ENCODE data around the gene CNTN4.

CNTN4 gene

GRCh38 chr3:3027976-3028567 is 929.4 kb downstream of the CNTN4 start:
- TF ChIP-seq TARDBP (IDR thresholded peaks at IDR 0.05) (no peak), NFRKB (IDR thresholded peaks at IDR 0.05) (no peak), FOXA1 (IDR thresholded peaks at IDR 0.05) (no peak), FOXK2 (IDR thresholded peaks at IDR 0.05) (no peak), CTBP1 (IDR thresholded peaks at IDR 0.05; ENCODE audit: borderline replicate concordance) (no peak), BHLHE40 (IDR thresholded peaks at IDR 0.05; ENCODE audit: borderline replicate concordance) (no peak), SUZ12 (IDR thresholded peaks at IDR 0.05) (no peak), ARNT (IDR thresholded peaks at IDR 0.05) (no peak), SP1 (IDR thresholded peaks at IDR 0.05) (no peak), ZNF384 (IDR thresholded peaks at IDR 0.05) (no peak), L3MBTL2 (conservative IDR thresholded peaks at IDR 0.05) (no peak), HDGF (IDR thresholded peaks at IDR 0.05; ENCODE audit: borderline replicate concordance) (no peak)
- ChIA-PET POLR2A (no interaction called here), CTCF (no interaction called here)
- DNase-seq (ENCODE audit: extremely low spot score) = no peak

GRCh38 chr3:3031326-3031725 is 932.7 kb downstream of the CNTN4 start:
- ChIA-PET CTCF (interaction anchor here (0.6 kb wide), 1 partner anchor 58 kb away, joined by 3 read pairs; no protein-coding TSS in a partner anchor), POLR2A (interaction anchor here (0.5 kb wide), 1 partner anchor 18 kb away, joined by 3 read pairs; no protein-coding TSS in a partner anchor)
- TF ChIP-seq SUZ12 (IDR thresholded peaks at IDR 0.05) = no peak
- no peak for DNase-seq (ENCODE audit: extremely low spot score)

GRCh38 chr3:3037156-3037555 is 938.5 kb downstream of the CNTN4 start:
- no peak for DNase-seq (ENCODE audit: extremely low spot score)
- ChIA-PET POLR2A (no interaction called here), CTCF (no interaction called here)
- TF ChIP-seq CTBP1 (IDR thresholded peaks at IDR 0.05; ENCODE audit: borderline replicate concordance) (no peak), SP1 (IDR thresholded peaks at IDR 0.05) (no peak), BHLHE40 (IDR thresholded peaks at IDR 0.05; ENCODE audit: borderline replicate concordance) (no peak), TARDBP (IDR thresholded peaks at IDR 0.05) (no peak), NFRKB (IDR thresholded peaks at IDR 0.05) (no peak), FOXA1 (IDR thresholded peaks at IDR 0.05) (no peak), PKNOX1 (IDR thresholded peaks at IDR 0.05) (no peak), L3MBTL2 (conservative IDR thresholded peaks at IDR 0.05) (no peak), ARNT (IDR thresholded peaks at IDR 0.05) (no peak), FOXK2 (IDR thresholded peaks at IDR 0.05) (no peak), ELF4 (IDR thresholded peaks at IDR 0.05) (no peak), HDGF (IDR thresholded peaks at IDR 0.05; ENCODE audit: borderline replicate concordance) (no peak), FOXM1 (IDR thresholded peaks at IDR 0.05; ENCODE audit: borderline replicate concordance) (no peak)

- CTCF ChIA-PET = no interaction called here
- POLR2A ChIA-PET = no interaction called here
- no peak for DNase-seq (ENCODE audit: extremely low spot score)
- TF ChIP-seq HDGF (IDR thresholded peaks at IDR 0.05; ENCODE audit: borderline replicate concordance) (no peak), ARNT (IDR thresholded peaks at IDR 0.05) (no peak), SUZ12 (IDR thresholded peaks at IDR 0.05) (no peak), TARDBP (IDR thresholded peaks at IDR 0.05) (no peak), CTBP1 (IDR thresholded peaks at IDR 0.05; ENCODE audit: borderline replicate concordance) (no peak), FOXK2 (IDR thresholded peaks at IDR 0.05) (no peak), L3MBTL2 (conservative IDR thresholded peaks at IDR 0.05) (no peak)
Measured at GRCh38 chr3:3038201-3038991, 939.7 kb downstream of the CNTN4 start.

- ChIA-PET POLR2A (no interaction called here), CTCF (no interaction called here)
- DNase-seq (ENCODE audit: extremely low spot score) = no peak
- TF ChIP-seq FOXK2 (IDR thresholded peaks at IDR 0.05) (no peak), ELF4 (IDR thresholded peaks at IDR 0.05) (no peak), FOXM1 (IDR thresholded peaks at IDR 0.05; ENCODE audit: borderline replicate concordance) (no peak), NFRKB (IDR thresholded peaks at IDR 0.05) (no peak), ARNT (IDR thresholded peaks at IDR 0.05) (no peak), SP1 (IDR thresholded peaks at IDR 0.05) (no peak), CTBP1 (IDR thresholded peaks at IDR 0.05; ENCODE audit: borderline replicate concordance) (no peak), BHLHE40 (IDR thresholded peaks at IDR 0.05; ENCODE audit: borderline replicate concordance) (no peak), HDGF (IDR thresholded peaks at IDR 0.05; ENCODE audit: borderline replicate concordance) (no peak), TARDBP (IDR thresholded peaks at IDR 0.05) (no peak), FOXA1 (IDR thresholded peaks at IDR 0.05) (no peak), LEF1 (IDR thresholded peaks at IDR 0.05; ENCODE audit: borderline replicate concordance) (no peak), L3MBTL2 (conservative IDR thresholded peaks at IDR 0.05) (no peak), SUZ12 (IDR thresholded peaks at IDR 0.05) (no peak), ZNF384 (IDR thresholded peaks at IDR 0.05) (no peak)
Measured at GRCh38 chr3:3053974-3054373, 955.3 kb downstream of the CNTN4 start.

GRCh38 chr3:3059645-3060044 is 961.0 kb downstream of the CNTN4 start:
- TF ChIP-seq TARDBP (IDR thresholded peaks at IDR 0.05) (no peak), ARNT (IDR thresholded peaks at IDR 0.05) (no peak), SP1 (IDR thresholded peaks at IDR 0.05) (no peak), ELF4 (IDR thresholded peaks at IDR 0.05) (no peak), FOXA1 (IDR thresholded peaks at IDR 0.05) (no peak), PKNOX1 (IDR thresholded peaks at IDR 0.05) (no peak), LEF1 (IDR thresholded peaks at IDR 0.05; ENCODE audit: borderline replicate concordance) (no peak), HDGF (IDR thresholded peaks at IDR 0.05; ENCODE audit: borderline replicate concordance) (no peak), FOXM1 (IDR thresholded peaks at IDR 0.05; ENCODE audit: borderline replicate concordance) (no peak), SUZ12 (IDR thresholded peaks at IDR 0.05) (no peak), FOXK2 (IDR thresholded peaks at IDR 0.05) (no peak), ZNF384 (IDR thresholded peaks at IDR 0.05) (no peak), NFRKB (IDR thresholded peaks at IDR 0.05) (no peak), L3MBTL2 (conservative IDR thresholded peaks at IDR 0.05) (no peak), BHLHE40 (IDR thresholded peaks at IDR 0.05; ENCODE audit: borderline replicate concordance) (no peak), CTBP1 (IDR thresholded peaks at IDR 0.05; ENCODE audit: borderline replicate concordance) (no peak)
- POLR2A ChIA-PET = no interaction called here
- CTCF ChIA-PET = no interaction called here
- no peak for DNase-seq (ENCODE audit: extremely low spot score)

Data from HEK293T (cell line).